HG03196 (cell line): ENCODE measurements around the gene ADGRD2.

ENCODE experiments used
- ATAC-seq: cut with Tn5 transposase; IDR thresholded peaks from one replicate; pipeline ENCODE4 v1.9.1; 2021; ENCODE audit not compliant: unreplicated experiment

Gene ADGRD2

GRCh38 chr9:124506931-124507879 is 57.0 kb downstream of the ADGRD2 start, which contains the start of gene NR5A1:
NR5A1 (minus strand) TSS chr9:124507399; CDS start chr9:124503395, 4,004 bp downstream.
- ATAC-seq = no peak

GRCh38 chr9:124507880-124508423 is 57.7 kb downstream of the ADGRD2 start:
- ATAC-seq = no peak

- no peak for ATAC-seq
Observed at GRCh38 chr9:124510650-124511425, 60.6 kb downstream of the ADGRD2 start.

GRCh38 chr9:124511426-124511840 is 61.2 kb downstream of the ADGRD2 start:
- no peak for ATAC-seq

GRCh38 chr9:124511891-124512805 is 61.9 kb downstream of the ADGRD2 start:
- ATAC-seq = no peak

- ATAC-seq = no peak
Observed at GRCh38 chr9:124512806-124513204, 62.6 kb downstream of the ADGRD2 start.

GRCh38 chr9:124513376-124513994 is 63.2 kb downstream of the ADGRD2 start:
- no peak for ATAC-seq

- no peak for ATAC-seq
Observed at GRCh38 chr9:124514125-124514524, 63.9 kb downstream of the ADGRD2 start.

GRCh38 chr9:124514874-124515273 is 64.6 kb downstream of the ADGRD2 start:
- ATAC-seq = no peak

- no peak for ATAC-seq
Observed at GRCh38 chr9:124517600-124517999, 67.3 kb downstream of the ADGRD2 start.

- ATAC-seq = no peak
Observed at GRCh38 chr9:124518116-124518515, 67.9 kb downstream of the ADGRD2 start.

GRCh38 chr9:124520206-124520596 is 70.0 kb downstream of the ADGRD2 start:
- no peak for ATAC-seq

- no peak for ATAC-seq
Observed at GRCh38 chr9:124521142-124521541, 70.9 kb downstream of the ADGRD2 start.

GRCh38 chr9:124522121-124523098 is 72.2 kb downstream of the ADGRD2 start:
- no peak for ATAC-seq

GRCh38 chr9:124526174-124526573 is 75.9 kb downstream of the ADGRD2 start:
- no peak for ATAC-seq

- no peak for ATAC-seq
Observed at GRCh38 chr9:124527781-124528180, 77.5 kb downstream of the ADGRD2 start.
